SK-N-SH treated with all-trans-retinoic acid at 6 μM for 48 hours (cell line): ENCODE data around the gene SYNJ2.

Experiments
- BACH2 ChIP-seq: fragments of 250-450 bp; sonication (Bioruptor Pico); IDR thresholded peaks from 2 replicates; pipeline ENCODE4 v1.9.0; 2021; ENCODE audit warnings: mild to moderate bottlenecking, borderline replicate concordance
- ESRRG ChIP-seq: fragments of 250-450 bp; sonication (Bioruptor Pico); IDR thresholded peaks from 2 replicates; pipeline ENCODE4 v1.6.1; 2021; ENCODE audit warnings: mild to moderate bottlenecking
- OSR1 ChIP-seq: fragments of 250-450 bp; sonication (Bioruptor Pico); IDR thresholded peaks from 2 replicates; pipeline ENCODE4 v1.8.0; 2022; ENCODE audit warnings: moderate library complexity, mild to moderate bottlenecking, inconsistent platforms
- PPARA ChIP-seq: fragments of 250-450 bp; sonication (Bioruptor Pico); IDR thresholded peaks from 2 replicates; pipeline ENCODE4 v1.5.0; 2020; ENCODE audit warnings: mild to moderate bottlenecking, borderline replicate concordance
- TOX ChIP-seq: fragments of 250-450 bp; sonication (Bioruptor Pico); IDR thresholded peaks from 2 replicates; pipeline ENCODE4 v1.8.0; 2021; ENCODE audit warnings: mild to moderate bottlenecking, moderate library complexity, borderline replicate concordance
- ZNF8 ChIP-seq: fragments of 450-650 bp; formaldehyde crosslinking; IDR thresholded peaks from 2 replicates; pipeline ENCODE4 v1.5.0; 2020; ENCODE audit warnings: mild to moderate bottlenecking, moderate library complexity
- TF ChIP-seq, protein P1 (sequence below): fragments of 250-450 bp; sonication (Bioruptor Pico); IDR thresholded peaks from 2 replicates; pipeline ENCODE4 v1.5.1; 2020; ENCODE audit warnings: low read depth, mild to moderate bottlenecking, moderate library complexity
- TF ChIP-seq, protein P2 (sequence below): fragments of 250-450 bp; sonication (Bioruptor Pico); IDR thresholded peaks from 2 replicates; pipeline ENCODE4 v1.8.0; 2020; ENCODE audit warnings: mild to moderate bottlenecking, moderate library complexity, borderline replicate concordance
- TF ChIP-seq, protein P3 (sequence below): fragments of 250-450 bp; sonication (Bioruptor Pico); IDR thresholded peaks from 2 replicates; pipeline ENCODE4 v1.5.0; 2020; ENCODE audit warnings: mild to moderate bottlenecking, moderate library complexity

DNA sequence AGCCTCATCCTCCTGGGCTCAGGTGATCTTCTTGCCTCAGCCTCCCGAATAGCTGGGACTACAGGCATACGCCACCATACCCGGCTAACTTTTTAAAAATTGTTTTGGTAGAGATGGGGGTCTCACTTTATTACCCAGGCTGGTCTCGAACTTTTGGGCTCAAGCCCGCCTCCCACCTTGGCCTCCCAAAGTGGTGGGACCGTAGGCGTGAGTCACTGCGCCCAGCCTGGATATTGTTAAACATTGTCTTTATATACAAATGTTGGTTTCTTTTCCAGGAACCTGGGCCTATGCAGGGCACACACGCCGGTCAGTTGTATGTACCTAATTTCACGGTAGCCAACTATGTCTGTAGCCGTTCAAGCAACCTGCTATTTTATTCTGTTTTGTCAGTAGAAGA, 60.1 kb downstream of the SYNJ2 start:
- TF ChIP-seq OSR1 (CRISPR knock-in tag) (no peak), ESRRG (no peak), BACH2 (CRISPR knock-in tag) (no peak), PPARA (CRISPR knock-in tag) (no peak), TOX (CRISPR knock-in tag) (no peak), ZNF8 (CRISPR knock-in tag) (no peak)
- TF ChIP-seq, protein P1, sequence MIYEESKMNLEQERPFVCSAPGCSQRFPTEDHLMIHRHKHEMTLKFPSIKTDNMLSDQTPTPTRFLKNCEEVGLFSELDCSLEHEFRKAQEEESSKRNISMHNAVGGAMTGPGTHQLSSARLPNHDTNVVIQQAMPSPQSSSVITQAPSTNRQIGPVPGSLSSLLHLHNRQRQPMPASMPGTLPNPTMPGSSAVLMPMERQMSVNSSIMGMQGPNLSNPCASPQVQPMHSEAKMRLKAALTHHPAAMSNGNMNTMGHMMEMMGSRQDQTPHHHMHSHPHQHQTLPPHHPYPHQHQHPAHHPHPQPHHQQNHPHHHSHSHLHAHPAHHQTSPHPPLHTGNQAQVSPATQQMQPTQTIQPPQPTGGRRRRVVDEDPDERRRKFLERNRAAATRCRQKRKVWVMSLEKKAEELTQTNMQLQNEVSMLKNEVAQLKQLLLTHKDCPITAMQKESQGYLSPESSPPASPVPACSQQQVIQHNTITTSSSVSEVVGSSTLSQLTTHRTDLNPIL (CRISPR knock-in tag) = no peak
- TF ChIP-seq, protein P2, sequence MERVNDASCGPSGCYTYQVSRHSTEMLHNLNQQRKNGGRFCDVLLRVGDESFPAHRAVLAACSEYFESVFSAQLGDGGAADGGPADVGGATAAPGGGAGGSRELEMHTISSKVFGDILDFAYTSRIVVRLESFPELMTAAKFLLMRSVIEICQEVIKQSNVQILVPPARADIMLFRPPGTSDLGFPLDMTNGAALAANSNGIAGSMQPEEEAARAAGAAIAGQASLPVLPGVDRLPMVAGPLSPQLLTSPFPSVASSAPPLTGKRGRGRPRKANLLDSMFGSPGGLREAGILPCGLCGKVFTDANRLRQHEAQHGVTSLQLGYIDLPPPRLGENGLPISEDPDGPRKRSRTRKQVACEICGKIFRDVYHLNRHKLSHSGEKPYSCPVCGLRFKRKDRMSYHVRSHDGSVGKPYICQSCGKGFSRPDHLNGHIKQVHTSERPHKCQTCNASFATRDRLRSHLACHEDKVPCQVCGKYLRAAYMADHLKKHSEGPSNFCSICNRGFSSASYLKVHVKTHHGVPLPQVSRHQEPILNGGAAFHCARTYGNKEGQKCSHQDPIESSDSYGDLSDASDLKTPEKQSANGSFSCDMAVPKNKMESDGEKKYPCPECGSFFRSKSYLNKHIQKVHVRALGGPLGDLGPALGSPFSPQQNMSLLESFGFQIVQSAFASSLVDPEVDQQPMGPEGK (CRISPR knock-in tag) = no peak
- TF ChIP-seq, protein P3, sequence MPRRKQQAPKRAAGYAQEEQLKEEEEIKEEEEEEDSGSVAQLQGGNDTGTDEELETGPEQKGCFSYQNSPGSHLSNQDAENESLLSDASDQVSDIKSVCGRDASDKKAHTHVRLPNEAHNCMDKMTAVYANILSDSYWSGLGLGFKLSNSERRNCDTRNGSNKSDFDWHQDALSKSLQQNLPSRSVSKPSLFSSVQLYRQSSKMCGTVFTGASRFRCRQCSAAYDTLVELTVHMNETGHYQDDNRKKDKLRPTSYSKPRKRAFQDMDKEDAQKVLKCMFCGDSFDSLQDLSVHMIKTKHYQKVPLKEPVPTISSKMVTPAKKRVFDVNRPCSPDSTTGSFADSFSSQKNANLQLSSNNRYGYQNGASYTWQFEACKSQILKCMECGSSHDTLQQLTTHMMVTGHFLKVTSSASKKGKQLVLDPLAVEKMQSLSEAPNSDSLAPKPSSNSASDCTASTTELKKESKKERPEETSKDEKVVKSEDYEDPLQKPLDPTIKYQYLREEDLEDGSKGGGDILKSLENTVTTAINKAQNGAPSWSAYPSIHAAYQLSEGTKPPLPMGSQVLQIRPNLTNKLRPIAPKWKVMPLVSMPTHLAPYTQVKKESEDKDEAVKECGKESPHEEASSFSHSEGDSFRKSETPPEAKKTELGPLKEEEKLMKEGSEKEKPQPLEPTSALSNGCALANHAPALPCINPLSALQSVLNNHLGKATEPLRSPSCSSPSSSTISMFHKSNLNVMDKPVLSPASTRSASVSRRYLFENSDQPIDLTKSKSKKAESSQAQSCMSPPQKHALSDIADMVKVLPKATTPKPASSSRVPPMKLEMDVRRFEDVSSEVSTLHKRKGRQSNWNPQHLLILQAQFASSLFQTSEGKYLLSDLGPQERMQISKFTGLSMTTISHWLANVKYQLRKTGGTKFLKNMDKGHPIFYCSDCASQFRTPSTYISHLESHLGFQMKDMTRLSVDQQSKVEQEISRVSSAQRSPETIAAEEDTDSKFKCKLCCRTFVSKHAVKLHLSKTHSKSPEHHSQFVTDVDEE (CRISPR knock-in tag) = no peak
